HPDE6-E6E7 (cell line): ENCODE results near the gene THRB.

Experiments used
- DNase-seq: peaks from one replicate; pipeline ENCODE4 v3.0.0; 2011; ENCODE audit warnings: missing footprints; ENCODE audit errors: extremely low spot score

The THRB gene

DNA sequence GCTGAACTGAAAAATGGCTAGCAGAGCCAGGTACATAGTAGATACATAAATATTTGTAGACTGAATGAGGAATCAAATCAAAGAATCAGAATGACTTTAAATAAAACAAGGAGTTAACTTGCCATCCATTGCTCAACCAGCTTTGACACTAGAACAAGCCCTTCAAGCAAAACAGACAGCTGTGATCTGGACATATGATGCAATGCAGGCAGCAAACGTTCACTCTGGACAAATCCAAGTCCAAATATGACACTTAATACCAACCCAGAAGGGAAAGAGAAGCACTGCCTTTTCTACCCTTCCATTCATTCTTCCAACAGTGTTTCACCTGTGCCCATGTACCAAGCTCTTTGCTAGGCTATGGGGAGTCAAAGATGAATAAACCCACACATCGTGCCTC is 4.5 kb downstream of the THRB start:
- no peak for DNase-seq

DNA sequence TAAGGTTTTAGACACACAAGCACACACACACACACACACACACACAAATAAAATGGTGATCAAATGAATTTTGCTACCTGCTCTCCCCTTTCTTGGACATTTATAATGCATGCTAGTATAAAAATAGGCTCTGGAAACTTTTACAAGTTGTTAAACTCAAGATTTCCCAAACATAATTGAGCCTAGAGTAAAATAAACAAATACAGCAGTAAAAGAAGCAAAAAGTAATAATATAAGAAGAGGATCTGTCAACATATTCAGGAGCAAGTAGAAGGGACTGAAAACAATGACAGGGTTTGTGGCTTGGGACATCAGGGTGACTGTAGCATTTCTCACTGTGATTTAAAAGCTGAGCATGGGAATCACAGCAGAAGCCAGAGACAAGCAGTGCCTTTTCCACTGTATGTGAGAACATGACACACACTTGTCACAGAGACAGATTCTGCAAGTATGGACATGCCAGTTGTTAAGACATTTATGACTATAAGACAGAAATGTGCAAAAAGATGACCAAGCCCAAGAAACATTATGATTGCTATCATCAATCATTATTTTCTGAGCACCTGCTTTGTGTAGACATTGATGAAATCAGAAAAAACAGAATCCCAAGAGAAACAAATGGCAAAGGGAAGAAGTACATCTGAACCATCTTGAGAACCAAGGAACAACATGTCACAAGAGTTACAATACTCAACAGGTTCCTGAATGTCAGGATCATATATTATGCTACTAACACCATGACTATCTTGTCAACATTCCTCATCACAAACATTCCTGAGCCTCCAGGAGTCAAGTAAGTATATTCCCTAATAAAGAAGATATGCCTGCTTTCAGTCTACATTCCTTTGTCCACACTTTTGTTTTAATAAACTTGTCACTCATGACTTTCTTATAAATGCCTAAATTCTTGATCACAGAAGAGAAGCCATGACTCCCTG is 7.1 kb downstream of the THRB start:
- DNase-seq = no peak

DNA sequence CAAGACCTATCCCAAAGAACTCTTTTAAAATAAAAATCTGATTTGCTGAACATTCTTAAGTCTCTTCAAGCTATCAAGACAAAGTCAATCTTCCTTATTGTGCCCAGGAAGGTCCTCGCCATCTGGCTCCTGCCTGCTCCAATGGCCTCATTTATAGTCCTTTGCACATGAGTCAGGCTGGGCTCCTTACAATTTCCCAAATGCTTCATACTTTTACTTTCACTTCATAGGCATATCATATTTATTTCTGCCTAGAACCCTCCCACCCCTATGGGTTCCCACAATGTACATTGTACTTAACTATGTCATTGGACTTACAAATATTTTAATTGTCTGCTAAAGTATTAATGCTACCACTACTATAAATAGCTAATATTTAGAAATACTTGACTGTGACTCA is 9.1 kb downstream of the THRB start:
- DNase-seq = no peak

DNA sequence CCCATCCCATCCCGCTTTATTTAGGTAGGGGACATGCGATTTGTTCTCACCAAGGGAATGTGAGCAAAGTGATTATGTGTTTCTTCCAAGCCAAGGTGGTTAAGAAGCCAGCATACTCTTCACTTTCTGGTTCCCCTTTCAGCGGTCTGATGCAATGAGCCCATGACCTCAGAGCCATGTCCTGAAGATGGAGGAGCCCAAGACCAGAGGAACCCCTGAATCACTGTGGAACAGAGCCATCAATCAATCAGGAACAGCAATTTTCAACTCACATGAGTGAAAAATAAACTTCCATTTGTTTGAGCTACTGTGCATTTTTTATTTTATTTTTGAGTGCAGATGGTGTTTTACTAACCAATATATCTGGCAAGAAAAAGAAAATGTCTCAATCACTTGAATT is 10.8 kb downstream of the THRB start:
- DNase-seq = no peak

DNA sequence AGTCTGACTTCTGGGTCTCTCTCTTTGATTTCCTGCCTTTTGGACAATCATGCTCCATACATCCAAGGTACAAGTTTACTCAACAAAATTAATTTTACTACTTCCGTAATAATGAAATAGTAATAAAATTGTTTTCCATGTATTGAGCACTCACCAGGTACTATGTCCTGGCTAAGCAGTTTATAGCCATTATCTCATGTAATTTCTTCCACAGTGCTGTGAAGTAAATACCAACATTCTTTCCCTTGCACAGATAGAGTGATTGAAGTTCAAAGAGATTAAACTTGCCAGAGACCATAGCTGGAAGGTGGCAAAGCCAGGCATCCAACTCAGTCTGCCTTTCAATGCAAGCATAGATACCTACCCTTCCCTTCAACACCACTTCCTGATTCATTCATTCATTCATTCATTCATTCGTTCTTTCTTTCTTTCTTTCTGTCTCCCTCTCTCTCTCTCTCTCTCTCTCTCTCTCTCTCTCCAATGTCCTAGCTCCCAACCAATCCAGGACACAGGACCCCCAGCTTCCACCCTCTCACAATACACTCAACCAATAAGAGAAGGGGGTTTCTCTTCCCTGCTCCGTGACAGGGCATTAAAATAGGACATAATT is 12.4 kb downstream of the THRB start:
- DNase-seq = no peak

DNA sequence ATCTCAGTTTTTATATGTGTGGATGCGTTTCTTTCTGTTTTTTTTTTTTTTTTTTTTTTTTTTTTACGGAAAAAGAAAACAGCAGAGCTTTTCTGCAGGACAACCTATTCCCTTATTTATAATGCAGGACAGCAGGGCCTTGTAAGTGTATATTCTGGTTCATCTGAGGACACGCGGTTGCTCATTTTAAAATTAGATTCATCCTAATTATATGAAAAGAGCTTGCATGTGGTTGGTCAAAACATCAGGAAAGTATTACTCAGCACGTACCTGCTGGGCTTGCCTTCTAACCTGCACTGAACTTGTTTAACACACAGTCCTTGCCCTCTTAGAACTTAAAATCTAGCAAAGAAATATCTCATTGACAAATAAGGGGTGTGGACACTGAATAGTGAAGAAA is 13.5 kb downstream of the THRB start:
- no peak for DNase-seq

DNA sequence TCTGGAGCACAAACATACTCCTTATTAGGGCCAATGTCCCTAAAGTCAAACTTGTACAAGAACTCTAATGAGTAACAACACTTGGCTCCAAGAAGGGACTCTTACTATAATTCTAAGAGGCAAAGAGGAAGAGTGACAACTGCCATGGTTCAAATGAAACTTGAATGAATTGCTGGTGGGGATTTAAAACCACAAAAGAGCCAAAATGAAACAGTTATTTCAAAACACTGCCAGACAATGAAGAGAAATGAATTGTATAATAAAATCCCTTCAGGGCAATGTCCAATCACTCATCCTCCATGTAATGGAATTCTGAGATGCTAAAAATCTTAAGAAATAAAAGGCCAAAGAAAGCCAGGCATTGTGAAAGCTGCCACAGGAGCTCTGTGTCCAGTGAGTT is 14.2 kb downstream of the THRB start:
- DNase-seq = no peak

DNA sequence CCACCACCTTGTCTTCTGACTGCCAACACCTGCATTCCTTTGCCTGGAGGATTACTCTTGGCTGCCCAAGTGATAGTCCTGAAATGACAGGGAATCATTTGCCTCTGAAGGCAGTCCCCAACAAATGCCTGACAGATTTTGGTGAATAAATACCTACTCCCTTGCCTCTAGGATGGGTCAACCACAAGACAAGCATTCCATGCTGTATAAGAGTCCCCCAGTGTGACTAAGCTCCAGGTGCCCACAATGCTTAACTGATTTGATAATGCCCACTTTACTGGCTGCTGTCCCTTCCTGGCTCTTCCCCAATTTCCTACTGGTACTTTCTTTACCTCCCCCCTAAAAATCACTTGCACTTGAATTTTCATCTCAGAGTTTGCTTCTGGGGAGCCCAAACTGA is 14.8 kb downstream of the THRB start:
- DNase-seq = no peak

DNA sequence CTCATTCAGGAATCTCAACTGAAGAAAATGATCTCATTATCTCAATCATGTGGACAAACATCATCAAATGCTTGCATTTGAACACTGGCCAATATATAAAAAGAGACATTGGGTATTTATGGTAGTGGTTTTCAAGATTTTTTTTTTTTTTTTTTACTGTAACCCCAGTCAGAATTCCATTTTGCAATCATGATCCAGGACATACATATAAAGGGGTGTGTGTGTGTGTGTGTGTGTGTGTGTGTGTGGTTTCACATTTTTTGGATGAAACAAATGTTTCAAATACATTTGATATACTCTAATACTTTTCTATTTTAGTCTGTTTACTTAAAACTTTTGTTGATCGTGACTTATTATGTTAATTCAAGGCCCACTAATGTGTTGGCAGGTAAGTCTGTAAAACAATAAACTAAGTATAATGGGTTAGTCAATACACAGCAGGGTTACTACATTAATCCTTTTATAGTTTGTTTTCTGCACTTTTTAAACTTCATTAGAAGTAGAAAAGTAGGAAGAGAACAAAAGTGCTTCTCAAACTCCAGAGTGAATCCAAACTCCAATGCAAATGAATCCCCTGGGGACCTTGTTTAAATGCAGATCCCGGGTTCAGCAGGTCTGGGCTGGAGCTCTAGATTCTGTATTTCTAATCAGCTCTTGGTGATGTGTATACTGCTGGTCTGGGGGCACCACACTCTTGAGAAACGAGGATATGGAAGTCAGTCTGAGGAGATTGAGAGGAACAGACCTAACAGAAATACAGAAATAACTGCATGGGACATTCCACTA is 17.6 kb downstream of the THRB start:
- no peak for DNase-seq

DNA sequence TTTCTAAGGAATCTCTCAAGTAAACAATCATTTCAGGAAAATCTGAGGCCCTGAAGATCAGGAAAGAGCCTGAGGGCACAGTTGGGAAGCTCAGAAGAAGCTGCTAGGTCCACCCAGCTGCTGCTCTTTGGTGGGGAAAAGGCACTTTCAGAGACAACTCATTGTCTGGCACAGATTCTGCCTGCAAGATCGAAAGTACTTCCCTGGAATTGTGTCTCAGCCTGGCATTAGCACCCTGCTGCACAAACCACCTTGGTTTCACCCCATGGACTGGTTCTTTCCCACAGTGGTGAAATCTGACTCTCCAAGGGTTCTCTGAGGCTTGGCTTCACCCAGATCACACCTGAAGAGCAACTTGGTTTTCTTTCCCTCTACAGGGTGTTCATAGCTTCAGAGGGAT is 18.7 kb downstream of the THRB start:
- DNase-seq = no peak

DNA sequence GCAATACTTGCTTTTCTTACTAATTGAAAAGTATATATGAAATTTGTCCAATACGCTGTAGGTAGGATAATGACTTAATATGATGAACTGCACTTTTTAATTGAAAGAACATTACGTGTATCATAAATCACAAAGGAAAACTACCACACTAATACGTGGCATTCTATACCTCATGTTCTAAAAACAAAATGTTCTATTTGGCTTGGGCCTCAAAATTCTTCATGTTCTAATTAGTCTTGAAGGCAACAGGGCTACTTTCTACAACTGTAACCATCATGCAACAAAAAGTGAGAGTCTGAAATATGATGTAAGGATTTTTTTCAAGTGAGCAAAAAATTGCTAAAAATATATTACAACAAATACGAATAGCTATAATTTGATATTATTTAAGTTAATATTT is 19.8 kb downstream of the THRB start:
- DNase-seq = no peak

DNA sequence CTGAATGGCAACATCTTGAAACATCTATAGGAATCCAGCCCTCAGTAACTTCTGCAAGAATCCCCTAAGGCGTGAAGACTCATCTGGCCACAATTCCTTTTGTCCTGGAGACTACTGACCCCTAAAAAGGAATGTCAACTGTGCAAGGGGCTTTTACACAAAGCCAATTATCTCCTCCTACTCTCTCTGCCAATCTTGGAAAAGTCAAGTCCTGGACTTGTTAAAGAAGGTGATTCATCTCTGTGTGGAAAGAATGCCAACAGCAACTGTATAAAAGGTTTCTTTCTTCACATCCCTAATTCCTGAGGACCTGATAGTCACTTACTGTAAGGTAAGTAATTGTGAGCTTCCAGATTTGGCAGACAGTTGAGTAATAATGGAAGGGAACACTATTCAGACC is 22.3 kb downstream of the THRB start:
- no peak for DNase-seq

DNA sequence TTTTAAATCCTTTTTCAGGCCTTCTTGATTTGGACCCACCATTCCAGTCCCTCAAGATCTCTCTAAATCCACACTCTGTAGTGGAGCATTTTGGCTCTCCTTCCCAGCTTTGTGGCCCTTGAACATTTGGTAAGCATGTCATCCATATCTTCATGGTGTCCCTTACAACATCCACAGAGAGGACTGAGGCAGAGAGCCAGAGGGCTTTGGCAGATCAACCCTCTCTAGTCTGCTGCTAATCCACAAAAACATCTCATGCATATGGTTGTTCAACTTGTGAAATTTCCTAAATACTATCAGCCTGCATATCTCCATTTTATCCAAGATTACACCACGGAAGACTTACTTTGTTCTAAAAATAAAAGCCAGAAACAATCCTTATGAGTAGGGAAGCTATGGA is 23.2 kb downstream of the THRB start:
- DNase-seq = no peak

DNA sequence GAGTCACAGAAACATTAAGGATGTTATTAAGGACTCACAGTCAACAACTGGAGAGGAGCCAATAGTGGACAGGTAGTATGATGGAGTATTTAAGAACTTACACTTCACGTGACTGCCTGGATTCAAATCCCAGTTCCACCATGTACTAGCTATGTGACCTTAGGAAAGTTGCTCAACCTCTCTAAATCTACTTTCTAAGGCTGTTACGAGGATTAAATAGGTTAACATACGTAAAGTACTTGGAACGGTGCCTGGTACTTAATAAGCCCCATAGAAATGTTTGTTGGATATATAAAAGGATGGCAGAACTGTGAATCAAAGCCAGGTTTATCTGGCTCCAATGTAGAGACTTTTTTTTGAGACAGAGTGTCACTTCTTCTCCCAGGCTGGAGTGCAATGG is 24.4 kb downstream of the THRB start:
- DNase-seq = no peak

DNA sequence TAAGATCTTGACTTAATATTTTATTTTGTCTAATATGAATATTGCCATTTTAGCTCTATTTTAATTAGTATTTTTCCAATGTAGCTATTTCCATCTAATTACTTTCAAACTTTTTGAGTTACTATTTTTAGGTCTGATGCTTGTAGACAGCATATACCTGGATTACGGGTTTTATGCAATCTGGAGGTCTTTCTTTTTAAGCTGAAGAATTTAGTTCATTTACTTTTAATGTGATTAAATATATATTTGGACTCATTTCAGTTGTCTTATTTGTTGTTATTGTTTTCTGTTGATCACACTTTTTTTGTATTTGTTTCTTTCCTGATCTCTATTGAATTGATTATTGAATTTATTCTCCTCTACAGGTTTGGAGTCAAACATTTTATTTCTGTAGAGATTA is 30.3 kb downstream of the THRB start:
- no peak for DNase-seq

DNA sequence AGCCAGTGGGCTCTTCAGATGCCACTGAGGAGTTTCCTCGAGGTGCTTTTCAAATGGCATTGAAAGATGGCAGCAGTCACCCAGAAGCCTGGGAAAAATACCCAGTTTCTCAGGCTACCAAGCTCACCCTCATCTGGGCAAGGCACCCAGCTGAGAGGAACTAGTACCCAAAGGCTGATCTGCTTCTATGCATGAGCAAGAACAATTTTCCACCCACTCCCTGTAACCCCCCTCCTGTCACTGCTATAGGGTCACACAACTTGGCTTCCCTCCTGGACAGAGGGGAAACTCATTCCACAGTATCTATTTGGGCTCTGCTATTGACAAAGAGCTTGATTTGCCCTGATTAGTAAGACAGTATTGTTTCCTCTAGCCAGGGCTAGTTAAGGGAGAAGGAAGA is 31.9 kb downstream of the THRB start:
- no peak for DNase-seq

DNA sequence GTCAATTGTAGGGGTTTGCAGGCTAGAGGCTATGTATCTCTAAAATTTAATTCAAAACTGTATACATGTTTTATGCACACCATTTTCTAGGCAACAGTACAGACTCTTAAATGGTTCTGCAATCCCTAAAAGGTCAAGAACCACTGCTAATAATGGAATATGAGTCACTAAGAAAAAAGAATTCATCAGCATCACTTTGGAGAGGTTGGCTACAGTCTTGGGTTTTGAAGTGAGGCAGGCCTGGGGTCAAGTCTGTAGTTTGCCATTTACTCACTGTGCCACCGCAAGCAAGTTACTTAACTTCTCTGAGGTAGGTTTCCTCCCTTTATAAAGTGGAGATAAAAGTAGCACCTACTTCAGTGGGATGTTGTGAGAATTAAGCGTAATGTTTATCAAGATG is 33.7 kb downstream of the THRB start:
- no peak for DNase-seq

DNA sequence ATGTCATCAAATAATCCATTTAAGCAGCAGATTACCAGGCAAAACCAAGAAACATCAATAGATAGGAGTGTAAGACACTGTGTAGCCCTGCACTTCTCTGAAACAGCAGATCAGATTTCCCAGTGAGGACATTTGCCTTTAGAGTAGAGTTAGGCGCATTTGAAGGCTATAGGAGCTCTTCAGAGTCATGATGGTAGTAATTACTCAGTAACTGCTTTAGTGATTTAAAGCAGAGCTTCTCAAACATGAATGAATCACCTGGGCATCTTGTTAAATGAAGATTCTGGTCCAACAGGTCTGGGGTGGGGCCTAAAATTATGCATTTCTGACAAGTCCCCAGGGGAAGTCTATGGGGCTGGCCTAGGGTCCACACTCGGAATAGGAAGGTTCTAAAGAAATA is 36.9 kb downstream of the THRB start:
- no peak for DNase-seq

DNA sequence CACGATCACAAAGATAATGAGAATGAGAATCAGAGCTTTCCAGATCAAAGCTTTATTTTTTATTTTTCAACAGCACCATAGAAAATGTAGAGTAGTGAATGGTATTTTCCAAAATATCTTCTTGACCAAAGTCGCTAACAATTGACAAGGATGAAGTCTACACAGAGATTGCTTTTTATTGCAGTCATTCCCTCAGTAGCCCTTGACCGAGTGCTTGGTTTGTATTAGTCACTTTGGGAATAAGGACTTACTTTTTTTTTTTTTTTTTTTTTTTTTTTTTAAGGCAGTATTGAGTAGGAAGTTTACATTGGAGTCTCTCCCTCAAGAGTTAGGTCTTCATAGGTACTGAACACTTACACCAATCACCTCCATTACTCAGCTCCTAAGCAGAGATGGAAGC is 39.8 kb downstream of the THRB start:
- DNase-seq = no peak

DNA sequence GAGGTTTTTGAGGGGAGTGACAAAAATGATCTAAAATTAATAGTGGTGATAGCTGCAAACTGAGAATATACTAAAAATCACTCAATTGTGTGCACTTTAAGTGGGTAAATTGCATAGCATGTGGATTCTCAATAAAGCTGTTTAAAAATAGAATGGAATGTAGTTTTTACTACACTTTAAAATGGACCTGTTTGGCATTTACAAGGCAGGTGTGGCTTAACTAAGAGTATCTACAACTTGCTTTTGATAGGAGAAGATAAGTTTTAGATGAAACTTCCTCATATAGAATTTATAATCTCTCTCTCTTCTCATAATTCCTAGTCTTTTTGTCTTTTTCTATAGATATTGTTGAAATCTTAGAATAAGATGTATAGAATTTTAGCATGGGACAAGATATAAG is 40.3 kb downstream of the THRB start:
- no peak for DNase-seq

DNA sequence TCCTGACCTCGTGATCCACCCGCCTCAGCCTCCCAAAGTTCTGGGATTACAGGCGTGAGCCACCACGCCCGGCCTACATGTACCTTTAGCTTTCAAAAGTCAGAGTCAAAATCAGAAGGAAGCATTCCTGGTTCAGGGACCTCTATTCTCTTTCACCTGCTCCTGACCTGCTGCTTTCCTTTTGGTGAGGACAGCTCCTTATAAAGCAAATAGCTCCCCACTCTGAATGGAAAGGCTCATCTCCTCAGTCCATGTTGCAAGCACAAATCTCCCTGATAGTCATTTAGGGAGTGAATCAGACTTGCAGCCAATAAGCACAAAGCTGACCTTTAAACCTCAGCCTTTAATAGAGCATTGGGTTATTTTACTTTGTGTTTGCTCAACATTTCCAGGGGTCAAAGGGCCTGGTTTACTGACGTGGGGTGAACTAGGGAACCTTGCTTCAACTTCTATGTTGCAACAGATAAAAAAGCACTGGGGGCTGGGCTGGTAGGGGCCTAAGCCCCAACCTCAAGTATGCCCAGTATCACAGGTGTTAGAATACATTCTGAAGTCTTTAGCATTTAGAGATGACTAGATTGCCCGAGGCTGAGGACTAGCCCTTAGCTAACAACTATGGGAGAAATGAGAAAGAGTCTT is 43.1 kb downstream of the THRB start:
- DNase-seq = no peak

DNA sequence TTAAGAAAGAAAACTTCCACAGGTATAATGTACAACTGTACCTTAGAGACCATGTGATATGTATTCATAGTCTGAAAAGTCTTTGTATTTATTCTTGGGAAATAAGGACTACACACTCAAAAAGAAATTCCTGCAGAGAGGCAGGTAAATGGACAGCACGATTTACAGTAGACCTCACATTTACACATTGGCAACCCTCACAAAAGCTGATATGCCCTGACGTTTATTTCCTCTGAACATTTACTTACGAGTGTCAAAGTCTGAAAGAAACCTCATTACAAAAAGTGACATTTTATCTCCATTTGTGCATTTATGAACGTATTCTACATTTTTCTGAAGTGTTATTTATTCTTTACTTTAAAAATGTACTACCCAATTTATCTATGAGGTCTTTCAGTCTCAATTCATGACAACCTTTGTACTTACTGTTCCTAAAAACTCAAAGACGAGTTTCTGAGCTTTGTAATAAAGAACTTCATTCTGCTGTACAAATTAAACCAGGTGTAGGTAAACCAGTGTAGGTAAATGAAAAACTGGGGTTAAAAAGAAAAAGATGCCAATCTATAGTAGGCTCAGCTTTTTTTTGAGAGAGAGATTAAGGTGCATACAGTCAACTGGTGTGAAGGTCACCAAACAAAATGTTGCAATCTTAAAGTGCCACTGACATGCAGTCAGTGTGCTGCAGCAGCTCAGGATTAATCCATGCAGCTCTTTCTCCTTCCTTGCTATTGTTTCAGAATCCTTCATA is 44.3 kb downstream of the THRB start:
- no peak for DNase-seq
